Hepatocyte (in vitro differentiated cells): ENCODE measurements around the gene AMER1.

Experiments
- EZH2 ChIP-seq: fragments of 200-600 bp; sonication (generic); IDR thresholded peaks from 2 replicates; pipeline ENCODE4 v1.6.1; 2016; ENCODE audit warnings: antibody characterized with exemption, mild to moderate bottlenecking, borderline replicate concordance
- EZH2phosphoT487 ChIP-seq: fragments of 200-600 bp; sonication (generic); IDR thresholded peaks from one replicate; pipeline ENCODE4 v1.6.1; 2018; ENCODE audit warnings: antibody characterized with exemption, mild to moderate bottlenecking, low read depth, moderate library complexity; ENCODE audit not compliant: unreplicated experiment, severe bottlenecking
- TF ChIP-seq, protein P1 (sequence below): fragments of 200-600 bp; sonication (generic); IDR thresholded peaks from 2 replicates; pipeline ENCODE4 v1.5.1; 2016; ENCODE audit warnings: antibody characterized with exemption, mild to moderate bottlenecking; ENCODE audit not compliant: poor library complexity

DNA sequence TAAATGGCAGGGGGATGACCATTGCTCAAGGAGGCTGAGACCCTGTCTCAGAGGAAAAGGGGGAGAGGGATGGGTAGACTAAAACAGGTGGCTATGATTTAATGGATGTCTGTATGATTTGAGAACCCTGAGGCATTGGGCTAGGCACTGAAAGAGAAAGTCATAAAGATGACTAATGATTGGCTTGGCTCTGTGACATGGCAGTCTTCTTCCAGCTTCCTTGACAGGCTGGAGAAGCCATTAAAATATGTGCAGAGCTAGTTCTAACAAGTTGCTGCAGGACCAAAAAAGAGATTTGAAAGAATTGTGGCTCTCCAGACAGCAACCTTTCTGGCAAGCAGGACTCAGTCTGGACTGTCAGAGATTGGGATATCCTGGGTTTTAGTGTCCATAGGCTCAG lies 53.6 kb downstream of the AMER1 start:
- TF ChIP-seq EZH2 (no peak), EZH2phosphoT487 (no peak)
- TF ChIP-seq, protein P1, sequence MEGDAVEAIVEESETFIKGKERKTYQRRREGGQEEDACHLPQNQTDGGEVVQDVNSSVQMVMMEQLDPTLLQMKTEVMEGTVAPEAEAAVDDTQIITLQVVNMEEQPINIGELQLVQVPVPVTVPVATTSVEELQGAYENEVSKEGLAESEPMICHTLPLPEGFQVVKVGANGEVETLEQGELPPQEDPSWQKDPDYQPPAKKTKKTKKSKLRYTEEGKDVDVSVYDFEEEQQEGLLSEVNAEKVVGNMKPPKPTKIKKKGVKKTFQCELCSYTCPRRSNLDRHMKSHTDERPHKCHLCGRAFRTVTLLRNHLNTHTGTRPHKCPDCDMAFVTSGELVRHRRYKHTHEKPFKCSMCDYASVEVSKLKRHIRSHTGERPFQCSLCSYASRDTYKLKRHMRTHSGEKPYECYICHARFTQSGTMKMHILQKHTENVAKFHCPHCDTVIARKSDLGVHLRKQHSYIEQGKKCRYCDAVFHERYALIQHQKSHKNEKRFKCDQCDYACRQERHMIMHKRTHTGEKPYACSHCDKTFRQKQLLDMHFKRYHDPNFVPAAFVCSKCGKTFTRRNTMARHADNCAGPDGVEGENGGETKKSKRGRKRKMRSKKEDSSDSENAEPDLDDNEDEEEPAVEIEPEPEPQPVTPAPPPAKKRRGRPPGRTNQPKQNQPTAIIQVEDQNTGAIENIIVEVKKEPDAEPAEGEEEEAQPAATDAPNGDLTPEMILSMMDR, result no peak
